HG02588 (cell line): ENCODE data around the gene WDR54.
A peak's percentile ranks its signal among the peaks of the same experiment; 100 is the strongest.
"Not testable (repeated sequence)": the region's sequence is repeated elsewhere in the genome, so short reads cannot be mapped to it uniquely, and the experiment has no call there.

ENCODE experiments used
- ATAC-seq: cut with Tn5 transposase; IDR thresholded peaks from one replicate; pipeline ENCODE4 v1.9.1; 2021; ENCODE audit warnings: mild to moderate bottlenecking, moderate library complexity; ENCODE audit not compliant: unreplicated experiment

WDR54 gene

GRCh38 chr2:74450570-74451190 lies 29.1 kb downstream of the WDR54 start:
- ATAC-seq, result no peak

GRCh38 chr2:74454654-74455511 lies 33.4 kb downstream of the WDR54 start, which contains the start of gene INO80B:
INO80B (plus strand) TSS chr2:74455087; CDS start chr2:74455117, 30 bp downstream.
- peak; percentile 30 for ATAC-seq

GRCh38 chr2:74457129-74457548 lies 35.6 kb downstream of the WDR54 start:
- no peak for ATAC-seq

- peak; percentile 28 for ATAC-seq
These were observed 36.1 kb downstream of the WDR54 start for GRCh38 chr2:74457549-74458131.

- ATAC-seq, result peak; percentile 80
These were observed 36.8 kb downstream of the WDR54 start, which contains the start of gene WBP1 for GRCh38 chr2:74458132-74458937. WBP1 (plus strand) TSS chr2:74458438; CDS start chr2:74458603, 165 bp downstream.

- no peak for ATAC-seq
These were observed 37.4 kb downstream of the WDR54 start for GRCh38 chr2:74458938-74459363.

GRCh38 chr2:74459503-74460118 lies 38.1 kb downstream of the WDR54 start:
- ATAC-seq, result not testable (repeated sequence)

GRCh38 chr2:74460187-74460586 lies 38.7 kb downstream of the WDR54 start:
- not testable (repeated sequence) for ATAC-seq

- no peak for ATAC-seq
These were observed 39.9 kb downstream of the WDR54 start for GRCh38 chr2:74461187-74462053.

GRCh38 chr2:74462054-74462785 lies 40.7 kb downstream of the WDR54 start:
- no peak for ATAC-seq

- no peak for ATAC-seq
These were observed 41.2 kb downstream of the WDR54 start for GRCh38 chr2:74462786-74463105.

GRCh38 chr2:74464406-74464805 lies 42.9 kb downstream of the WDR54 start:
- ATAC-seq, result no peak

- ATAC-seq, result not testable (repeated sequence)
These were observed 49.2 kb downstream of the WDR54 start for GRCh38 chr2:74470742-74471141.

- no peak for ATAC-seq
These were observed 50.0 kb downstream of the WDR54 start for GRCh38 chr2:74471332-74472065.

- ATAC-seq, result peak; percentile 82
These were observed 50.8 kb downstream of the WDR54 start, which contains the start of gene MRPL53 for GRCh38 chr2:74472086-74472944. MRPL53 (minus strand) TSS chr2:74472680; CDS start chr2:74472660, 20 bp downstream.

- no peak for ATAC-seq
These were observed 51.4 kb downstream of the WDR54 start for GRCh38 chr2:74472945-74473258.

GRCh38 chr2:74474481-74474880 lies 53.0 kb downstream of the WDR54 start:
- no peak for ATAC-seq
